ENCODE measurements around the gene CES4A.
A peak's percentile ranks its signal among the peaks of the same experiment; 100 is the strongest.
"Not testable (repeated sequence)": the region's sequence is repeated elsewhere in the genome, so short reads cannot be mapped to it uniquely, and the experiment has no call there.

Gene CES4A

DNA sequence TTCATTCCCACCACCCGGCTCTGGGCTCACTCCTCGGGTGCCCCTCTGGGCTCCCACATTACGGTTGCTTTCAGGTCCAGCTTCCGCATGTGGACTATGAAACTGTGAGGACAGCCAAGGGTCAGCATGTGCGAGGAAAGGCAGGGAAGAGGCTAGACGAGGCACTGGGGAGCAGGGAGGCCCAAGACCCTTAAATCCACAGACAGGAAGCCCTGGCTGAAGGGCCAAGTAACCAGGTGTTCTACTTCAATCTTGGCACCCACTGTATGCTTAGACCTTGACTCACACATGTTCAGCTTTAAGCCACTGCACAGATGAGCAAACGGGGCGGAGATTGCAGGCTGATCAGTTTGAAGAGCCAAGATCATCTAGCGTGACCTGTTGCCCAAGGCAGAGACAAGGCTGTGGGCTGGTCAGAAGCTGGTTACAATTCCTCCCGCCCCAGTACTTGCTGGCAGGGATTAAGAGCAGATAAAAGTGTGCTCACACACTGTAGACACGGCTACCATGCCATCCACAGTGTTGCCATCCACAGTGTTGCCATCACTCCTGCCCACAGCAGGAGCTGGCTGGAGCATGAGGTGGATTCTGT lies at the start of gene CES4A:
Gene CES4A (plus strand): TSS at position 393 of the 592 bp plus-strand sequence. CDS start 184 bp downstream, at position 577.
- DNase-seq, result no peak

DNA sequence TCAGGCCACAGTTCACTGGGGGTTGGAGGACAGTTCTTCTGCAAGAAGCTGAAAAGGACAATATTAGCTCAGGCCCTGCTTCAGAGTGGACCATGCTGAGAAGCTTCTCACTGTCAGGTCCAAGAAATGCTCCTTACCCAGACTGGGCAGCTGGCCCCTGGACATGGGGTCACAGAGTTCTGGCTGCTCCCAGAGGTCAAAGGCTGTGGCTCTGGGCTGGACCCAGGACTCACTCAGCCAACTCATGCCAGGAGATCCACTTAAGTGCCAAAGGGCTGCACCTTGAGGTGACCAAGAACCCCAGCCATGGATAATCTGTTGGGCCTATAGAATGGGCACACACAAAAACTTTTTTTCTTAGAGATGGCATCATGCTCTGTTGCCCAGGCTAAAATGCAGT lies 49.0 kb upstream of the CES4A start:
- DNase-seq, result no peak

DNA sequence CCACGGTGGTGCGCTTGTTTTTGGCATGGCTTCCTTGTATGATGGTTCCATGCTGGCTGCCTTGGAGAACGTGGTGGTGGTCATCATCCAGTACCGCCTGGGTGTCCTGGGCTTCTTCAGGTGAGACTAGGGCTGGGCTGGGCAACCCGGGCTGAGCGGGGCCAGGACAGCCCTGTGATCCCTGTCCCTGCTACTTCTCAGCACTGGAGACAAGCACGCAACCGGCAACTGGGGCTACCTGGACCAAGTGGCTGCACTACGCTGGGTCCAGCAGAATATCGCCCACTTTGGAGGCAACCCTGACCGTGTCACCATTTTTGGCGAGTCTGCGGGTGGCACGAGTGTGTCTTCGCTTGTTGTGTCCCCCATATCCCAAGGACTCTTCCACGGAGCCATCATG lies 48.2 kb upstream of the CES4A start:
- DNase-seq, result no peak

DNA sequence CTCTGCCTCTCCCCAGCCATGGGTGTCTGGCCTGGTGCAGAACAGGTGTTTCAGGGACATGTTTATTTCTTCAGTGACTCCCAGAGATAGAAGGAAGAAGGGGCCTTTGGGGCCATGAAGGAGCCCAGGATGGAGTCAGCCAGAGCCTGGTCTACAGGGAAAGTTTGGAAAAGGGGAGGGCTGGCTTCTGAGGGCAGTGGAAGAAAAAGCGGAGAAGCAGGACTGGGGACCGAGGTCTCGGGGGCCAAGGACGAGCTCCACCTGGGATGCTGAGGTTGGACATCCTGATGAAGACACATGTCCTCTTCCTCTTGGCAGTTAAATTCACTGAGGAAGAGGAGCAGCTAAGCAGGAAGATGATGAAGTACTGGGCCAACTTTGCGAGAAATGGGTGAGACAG lies 45.4 kb upstream of the CES4A start:
- no peak for DNase-seq

DNA sequence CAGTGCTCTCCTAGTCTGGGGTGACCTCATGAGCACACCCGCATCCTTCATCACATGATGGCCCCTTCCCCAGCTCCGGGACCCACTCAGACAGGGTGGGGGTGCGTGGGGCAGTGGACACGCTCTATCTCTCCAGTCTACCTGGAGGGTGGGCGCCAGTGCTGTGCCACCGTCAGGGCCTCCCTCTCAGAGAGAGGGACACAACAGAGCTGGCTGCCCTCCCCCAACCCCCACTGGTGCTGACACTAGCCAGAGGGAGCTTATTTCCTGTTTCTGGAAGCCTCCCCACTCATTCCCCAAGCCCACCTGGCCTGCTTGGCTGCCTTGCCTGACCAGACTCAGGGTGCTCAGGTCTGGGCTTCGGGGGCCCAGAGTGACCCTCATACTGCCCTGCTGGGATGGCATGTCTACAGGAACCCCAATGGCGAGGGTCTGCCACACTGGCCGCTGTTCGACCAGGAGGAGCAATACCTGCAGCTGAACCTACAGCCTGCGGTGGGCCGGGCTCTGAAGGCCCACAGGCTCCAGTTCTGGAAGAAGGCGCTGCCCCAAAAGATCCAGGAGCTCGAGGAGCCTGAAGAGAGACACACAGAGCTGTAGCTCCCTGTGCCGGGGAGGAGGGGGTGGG lies 44.8 kb upstream of the CES4A start:
- no peak for DNase-seq

DNA sequence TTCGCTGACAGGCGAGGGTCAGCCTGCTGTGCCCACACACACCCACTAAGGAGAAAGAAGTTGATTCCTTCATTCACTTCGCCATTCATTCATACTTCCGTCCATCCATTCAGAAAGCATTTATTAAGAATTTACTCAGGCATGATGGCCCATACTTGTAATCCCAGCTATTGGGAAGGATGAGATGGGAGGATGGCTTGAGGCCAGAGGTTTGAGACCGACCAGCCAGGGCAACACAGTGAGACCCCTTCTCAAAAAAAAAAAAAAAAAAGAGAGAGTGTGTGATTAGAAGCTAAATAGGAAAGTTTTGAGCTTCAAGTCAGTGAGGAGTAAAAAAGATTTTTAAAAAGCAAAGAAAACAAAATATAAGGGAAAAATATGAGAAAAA lies 44.3 kb upstream of the CES4A start:
- no peak for DNase-seq

DNA sequence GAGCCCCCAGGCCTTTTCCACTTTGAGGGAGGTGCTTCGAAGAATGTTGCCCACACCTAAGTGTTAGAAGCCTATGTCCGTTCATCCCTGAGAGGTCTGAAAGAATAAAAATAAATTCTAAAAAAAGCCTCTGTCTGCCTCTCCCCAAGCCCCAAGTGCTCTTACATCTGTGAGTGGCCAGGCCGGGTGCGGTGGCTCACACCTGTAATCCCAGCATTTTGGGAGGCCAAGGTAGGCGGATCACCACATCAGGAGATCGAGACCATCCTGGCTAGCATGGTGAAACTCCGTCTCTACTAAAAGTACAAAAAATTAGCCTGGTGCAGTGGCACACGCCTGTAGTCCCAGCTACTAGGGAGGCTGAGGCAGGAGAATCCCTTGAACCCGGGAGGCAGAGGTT lies 43.4 kb upstream of the CES4A start:
- DNase-seq, result not testable (repeated sequence)

DNA sequence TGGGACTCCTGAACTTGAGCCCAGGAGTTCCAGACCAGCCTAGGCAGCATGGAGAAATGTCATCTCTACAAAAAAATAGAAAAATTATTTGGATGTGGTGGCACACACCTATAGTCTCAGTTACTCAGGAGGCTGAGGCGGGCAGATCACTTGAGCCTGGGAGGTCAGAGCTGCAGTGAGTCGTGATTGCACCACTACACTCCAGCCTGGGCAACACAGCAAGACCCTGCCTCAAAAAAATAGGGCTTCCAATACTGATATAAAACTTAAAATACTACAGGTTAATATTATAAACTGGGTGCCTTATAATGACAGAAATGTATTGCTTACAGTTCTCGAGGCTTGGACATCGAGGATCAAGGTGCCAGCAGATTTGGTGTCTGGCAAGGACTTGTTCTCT lies 42.5 kb upstream of the CES4A start:
- DNase-seq, result no peak

DNA sequence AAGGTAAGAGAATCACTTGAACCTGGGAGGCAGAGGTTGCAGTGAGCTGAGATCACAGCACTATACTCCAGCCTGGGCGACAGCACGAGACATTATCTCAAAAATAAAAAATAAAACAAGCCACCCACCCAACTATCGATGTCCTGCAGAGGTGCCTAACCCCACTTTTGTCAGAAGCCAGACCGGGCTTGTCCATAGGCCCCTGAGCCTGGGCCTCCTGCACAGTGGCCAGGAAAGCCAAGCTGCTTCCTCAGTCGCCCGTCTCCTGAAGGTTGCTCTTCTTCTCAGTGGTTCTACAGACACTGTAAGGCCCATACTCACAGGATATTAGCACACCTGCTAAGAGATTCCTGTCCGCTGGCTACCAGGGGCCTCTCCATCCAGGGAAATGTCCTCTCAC lies 41.8 kb upstream of the CES4A start:
- no peak for DNase-seq

DNA sequence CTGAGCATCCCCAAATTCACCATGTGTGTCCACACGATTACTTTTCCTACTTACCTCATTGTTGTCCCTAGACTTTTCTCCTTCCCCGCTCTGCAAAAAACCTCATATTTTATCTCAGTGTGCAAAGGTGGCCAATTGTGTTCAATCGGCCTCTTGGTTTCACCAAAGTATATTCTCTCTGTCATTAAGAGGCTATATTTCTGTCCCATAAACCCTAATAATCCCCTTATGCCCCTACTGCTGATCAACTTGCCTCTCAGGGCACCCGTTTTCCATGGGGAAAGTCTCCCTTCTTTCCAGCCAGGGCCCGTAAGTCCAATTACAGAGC lies 41.5 kb upstream of the CES4A start:
- no peak for DNase-seq

DNA sequence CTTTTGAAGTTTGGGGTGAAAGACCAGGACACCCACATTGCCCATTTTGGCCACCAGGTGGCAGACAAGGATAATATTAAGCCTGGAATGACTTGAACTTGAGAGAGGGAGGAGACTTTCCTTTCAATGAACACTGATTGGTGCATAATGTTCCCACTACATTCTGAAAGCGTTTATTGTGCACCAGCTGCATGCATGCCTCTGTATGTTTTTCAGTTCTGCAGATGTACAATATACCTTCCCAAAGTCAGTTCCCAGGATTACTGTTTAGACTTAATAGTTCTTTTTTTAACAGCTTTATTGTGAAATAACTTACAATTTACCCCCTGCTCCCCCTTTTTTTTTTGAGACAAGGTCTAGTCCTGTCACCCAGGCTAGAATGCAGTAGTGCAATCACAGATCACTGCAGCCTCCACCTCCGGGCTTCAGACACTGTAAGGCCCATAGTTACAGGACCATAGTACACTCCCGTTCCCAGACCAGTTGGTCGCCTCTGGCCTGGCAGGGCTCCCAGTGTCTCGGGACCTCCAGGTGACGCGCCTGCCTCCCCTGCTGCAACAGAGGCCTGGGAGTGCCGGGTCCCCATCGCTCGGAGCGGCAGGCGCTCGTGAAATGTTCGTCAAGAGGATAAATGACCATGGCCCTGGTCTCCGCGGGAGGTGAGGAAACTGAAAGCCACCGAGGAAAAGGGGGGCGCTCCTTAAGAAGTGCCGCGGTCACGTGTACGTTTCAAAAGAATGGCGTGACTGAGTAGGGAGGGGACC lies 40.9 kb upstream of the CES4A start:
- peak; percentile 85 for DNase-seq

DNA sequence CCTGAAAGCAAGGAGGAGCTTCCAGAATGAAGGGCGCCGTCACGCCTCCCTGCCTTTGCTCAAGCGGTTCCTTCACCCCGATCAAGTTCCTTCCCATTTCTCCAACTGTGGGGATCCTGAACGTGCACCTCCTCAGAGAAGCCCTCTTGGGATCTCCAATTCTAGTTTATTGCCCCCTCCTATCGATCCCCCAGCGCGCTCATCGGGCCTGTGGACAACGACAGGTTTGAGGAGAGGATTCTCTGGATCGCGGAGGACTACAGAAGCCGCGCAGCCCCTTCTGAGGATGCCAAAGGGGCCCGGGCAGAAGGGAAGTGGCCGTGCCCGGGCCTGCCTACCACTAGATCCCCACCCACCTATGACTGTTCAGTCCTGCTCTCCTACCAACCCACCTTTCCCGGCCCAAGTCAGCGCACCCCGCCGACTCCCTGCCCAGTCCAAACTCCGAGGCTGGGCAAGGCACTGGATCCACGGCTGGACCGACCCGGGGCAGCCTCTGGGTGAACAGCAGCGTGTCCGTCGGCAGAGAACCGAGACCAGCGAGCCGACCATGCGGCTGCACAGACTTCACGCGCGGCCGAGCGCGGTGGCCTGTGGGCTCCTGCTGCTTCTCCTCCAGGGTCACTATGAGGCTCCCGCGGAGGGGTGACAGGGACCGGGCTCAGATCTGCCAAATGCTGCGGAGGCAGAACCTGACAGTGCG lies 40.1 kb upstream of the CES4A start:
- DNase-seq, result no peak

DNA sequence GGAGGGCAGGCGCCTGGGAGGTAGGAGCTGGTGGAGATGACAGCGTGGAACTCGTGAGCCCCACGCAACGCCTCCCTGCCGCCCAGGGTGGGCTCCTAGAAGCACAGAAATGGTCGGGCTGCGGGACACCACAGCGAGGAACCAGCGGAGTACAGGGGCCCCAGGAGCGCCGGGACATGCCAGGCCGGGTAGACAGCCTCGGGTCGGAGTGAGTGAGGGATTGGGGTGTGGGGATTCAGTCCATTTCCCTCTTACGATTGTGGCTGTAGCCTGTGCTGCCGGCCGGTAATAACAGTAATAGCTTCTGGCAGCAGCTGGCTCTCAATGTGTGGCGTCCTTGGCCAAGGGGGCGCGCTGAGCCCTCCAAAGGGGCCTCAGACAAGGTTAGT lies 39.6 kb upstream of the CES4A start:
- DNase-seq, result no peak

DNA sequence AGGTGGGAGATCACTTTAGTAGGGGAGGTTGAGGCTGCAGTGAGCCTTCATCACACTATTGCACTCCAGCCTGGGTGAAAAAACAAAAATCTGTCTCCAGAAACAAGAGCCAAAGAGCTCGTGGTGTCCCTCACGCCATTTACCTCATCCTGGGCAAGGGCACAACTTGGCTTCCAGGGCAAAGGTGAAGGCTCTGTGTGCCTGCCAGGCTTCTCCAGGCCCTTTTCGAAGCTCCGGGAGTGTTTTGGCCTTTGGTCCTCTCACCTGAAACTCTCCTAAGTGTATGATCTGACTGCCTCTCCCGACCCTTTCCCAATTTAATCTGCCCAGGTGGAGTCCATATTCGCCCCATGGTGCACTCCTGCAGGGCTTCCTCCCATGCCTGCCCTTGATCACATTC lies 38.9 kb upstream of the CES4A start:
- DNase-seq, result no peak

DNA sequence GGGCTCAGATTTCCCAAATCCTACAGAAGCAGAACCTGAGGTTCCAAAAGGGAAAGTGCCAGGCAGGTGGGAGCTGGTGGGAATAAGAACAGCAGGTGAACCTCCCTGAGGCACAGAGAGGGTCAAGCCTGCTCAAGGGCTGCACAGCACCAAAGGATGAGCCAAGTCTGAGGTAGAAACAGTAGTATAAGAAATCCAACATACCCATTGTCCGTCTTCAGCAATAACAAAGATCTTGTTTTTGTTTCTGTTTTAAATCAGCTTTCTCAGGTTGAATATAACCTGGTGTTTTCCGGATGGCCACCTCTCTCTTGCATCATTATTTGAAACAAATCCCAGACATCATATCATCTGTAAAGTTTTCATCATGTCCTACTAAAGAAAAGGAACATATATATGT lies 38.0 kb upstream of the CES4A start:
- DNase-seq, result no peak

DNA sequence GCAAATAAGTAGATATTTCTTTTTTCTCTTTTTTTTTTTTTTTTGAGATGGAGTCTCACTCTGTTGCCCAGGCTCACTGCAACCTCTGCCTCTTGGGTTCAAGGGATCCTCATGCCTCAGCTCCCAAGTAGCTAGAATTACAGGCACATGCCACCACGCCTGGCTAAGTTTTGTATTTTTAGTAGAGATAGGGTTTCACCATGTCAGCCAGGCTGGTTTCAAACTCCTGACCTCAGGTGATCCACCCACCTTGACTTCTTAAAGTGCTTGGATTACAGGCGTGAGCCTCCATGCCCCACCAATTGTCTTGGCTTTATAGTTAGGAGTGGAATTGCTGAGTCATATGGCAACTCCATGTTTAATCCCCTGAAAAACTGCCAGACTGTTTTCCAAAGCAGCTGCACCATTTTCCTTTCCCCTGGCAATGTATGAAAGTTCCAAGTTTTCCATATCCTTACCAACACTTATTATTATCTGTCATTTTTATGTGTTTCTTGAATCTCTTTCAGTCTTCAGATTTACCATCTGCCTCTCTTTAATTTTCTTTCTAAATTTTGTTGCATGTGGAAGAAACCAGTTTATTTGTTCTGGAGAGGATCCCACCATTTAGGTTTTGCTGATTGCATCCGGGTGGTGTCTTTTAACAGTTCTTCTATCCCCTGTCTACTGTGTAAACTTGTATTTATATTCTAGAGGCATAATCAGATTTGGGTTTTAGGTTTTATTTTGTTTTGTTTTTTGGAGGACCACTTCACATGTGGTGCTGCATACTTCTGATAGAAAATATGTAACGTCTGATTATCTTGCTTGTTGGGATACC lies 37.2 kb upstream of the CES4A start:
- DNase-seq, result no peak

DNA sequence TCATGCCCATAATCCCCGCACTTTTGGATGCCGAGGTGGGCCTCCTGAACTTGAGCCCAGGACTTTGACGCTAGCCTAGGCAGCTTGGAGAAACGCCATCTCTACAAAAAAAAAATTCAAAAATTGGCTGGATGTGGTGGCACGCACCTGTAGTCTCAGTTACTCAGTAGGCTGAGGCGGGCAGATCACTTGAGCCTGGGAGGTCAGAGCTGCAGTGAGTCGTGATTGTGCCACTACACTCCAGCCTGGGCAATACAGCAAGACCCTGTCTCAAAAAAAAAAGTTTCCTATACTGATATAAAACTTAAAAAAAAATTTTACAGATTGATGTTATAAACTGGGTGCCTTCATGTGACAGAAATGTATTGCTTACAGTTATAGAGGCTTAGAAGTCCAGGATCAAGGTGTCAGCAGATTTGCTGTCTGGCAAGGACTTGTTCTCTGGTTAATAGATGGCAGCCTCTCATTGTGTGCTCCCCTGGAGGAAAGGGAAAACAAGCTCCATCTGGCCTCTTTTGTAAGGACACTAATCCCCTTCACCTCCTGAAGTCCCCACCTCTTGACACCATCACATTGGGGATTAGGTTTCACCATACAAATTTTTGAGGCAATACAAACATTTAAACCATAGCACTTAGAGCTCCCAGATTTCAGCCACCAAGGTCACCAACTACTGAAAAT lies 35.8 kb upstream of the CES4A start:
- DNase-seq, result no peak

DNA sequence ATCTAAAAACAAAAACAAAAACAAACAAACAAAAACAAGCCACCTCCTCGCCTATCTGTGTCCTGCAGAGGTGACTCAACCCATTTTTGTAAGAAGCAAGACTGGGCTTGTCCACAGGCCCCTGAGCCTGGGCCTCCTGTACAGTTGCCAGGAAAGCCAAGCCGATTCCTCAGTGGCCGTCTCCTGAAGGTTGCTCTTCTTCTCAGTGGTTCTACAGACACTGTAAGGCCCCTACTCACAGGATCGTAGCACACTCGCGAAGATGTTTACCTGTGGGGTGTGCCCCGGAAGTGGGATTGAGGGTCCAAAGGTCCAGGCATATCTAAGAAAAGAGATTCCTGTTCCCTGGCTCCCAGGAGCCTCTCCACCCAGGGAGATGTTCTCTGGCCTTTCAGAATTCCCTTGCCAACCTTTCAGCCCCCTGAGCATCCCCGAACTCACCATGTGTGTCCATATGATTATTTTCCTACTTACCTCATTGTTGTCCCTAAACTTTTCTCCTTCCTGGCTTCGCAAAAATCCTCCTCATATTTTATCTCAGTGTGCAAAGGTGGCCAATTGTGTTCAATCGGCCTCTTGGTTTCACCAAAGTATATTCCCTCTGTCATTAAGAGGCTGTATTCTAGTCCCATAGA lies 34.8 kb upstream of the CES4A start:
- no peak for DNase-seq

DNA sequence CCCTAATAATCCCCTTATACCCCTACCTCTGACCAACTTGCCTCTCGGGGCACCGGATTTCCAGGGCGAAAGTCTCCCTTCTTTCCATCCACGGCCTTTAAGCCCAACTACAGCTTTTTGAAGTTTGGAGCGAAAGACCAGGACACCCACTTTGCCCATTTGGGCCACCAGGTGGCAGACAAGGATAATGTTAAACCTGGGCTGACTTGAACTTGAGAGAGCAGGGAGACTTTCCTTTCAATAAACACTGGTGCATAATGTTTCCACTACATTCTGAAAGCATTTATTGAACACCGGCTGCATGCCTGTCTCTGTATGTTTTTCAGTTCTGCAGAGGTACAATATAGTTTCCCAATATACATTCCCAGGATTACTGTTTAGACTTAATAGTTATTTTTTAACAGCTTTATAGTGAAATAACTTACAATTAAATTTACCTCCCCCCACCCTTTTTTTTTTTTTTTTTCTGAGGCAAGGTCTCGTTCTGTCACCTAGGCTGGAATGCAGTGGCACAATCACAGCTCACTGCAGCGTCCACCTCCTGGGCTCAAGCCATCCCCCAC lies 34.2 kb upstream of the CES4A start:
- peak; percentile 72 for DNase-seq

DNA sequence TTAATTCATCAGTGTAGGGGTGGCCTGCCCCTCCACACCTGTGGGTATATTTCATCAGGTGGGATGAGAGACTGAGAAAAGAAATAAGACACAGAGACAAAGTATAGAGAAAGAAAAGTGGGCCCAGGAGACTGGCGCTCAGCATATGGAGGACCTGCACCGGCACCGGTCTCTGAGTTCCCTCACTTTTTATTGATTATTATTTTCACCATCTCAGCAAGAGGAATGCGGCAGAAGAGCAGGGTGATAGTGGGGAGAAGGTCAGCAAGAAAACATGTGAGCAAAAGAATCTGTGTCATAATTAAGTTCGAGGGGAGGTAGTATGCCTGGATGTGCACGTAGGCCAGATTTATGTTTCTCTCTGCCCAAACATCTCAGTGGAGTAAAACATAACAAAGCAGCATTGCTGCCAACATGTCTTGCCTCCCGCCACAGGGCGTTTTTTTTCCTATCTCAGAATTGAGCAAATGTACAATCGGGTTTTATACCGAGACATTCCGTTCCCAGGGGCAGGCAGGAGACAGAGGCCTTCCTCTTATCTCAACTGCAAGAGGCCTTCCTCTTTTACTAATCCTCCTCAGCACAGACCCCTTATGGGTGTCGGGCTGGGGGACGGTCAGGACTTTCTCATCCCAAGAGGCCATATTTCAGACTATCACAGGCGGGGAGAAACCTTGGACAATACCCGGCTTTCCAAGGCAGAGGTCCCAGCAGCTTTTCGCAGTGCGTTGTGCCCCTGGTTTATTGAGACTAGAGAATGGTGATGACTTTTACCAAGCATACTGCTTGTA lies 32.8 kb upstream of the CES4A start:
- not testable (repeated sequence) for DNase-seq

DNA sequence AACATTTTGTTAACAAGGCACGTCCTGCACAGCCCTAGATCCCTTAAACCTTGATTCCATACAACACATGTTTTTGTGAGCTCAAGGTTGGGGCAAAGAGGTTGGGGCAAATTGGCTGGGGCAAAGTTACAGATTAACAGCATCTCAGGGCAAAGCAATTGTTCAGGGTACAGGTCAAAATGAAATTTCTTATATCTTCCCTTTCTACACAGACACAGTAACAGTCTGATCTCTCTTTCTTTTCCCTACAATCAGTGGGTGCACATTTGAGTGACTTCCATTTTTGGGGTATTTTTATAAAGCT lies 32.3 kb upstream of the CES4A start:
- not testable (repeated sequence) for DNase-seq
